WTC11 (cell line): ENCODE measurements around the gene OSCP1. TPM values are rescaled to one million over a fixed set of nuclear protein-coding genes. Genes with fewer than 3 reads are reported as not detected.

Experiments
- ATAC-seq: fragments of 200-7000 bp; cut with Tn5 transposase; 2 replicates; pipeline ENCODE4 v1.10.0; 2021; ENCODE audit warnings: mild to moderate bottlenecking, moderate library complexity
- Bru-seq: library from RNA; stranded (reverse); fragments of 400-500 nt; gene quantifications from one replicate; lab custom pipeline; 2021; lab: Mats Ljungman, UMichigan
- CTCF ChIA-PET: fragments of 300-600 bp; sonication (Branson Sonifier 250); formaldehyde crosslinking; loops from one replicate; lab custom pipeline; 2021; ENCODE audit warnings: antibody characterized with exemption; lab: Charles Lee
- POLR2A ChIA-PET: fragments of 350-600 bp; sonication (Branson Sonifier 250); formaldehyde crosslinking; loops from one replicate; lab custom pipeline; 2021; ENCODE audit warnings: antibody characterized with exemption; lab: Charles Lee
- DNase-seq: peaks from one replicate; pipeline ENCODE4 v3.0.0; 2021; ENCODE audit warnings: low spot score
- H3K27ac Mint-ChIP-seq: 2 replicates; pipeline ENCODE4 v1.8.0; 2021; ENCODE audit warnings: mixed read lengths
- H3K27me3 Mint-ChIP-seq: 2 replicates; pipeline ENCODE4 v1.8.0; 2021; ENCODE audit warnings: low read depth, mild to moderate bottlenecking, moderate library complexity, mixed read lengths
- H3K36me3 Mint-ChIP-seq: 2 replicates; pipeline ENCODE4 v1.8.0; 2021; ENCODE audit warnings: mixed read lengths
- H3K4me1 Mint-ChIP-seq: 2 replicates; pipeline ENCODE4 v1.8.0; 2022; ENCODE audit warnings: mixed read lengths
- H3K4me3 Mint-ChIP-seq: 2 replicates; pipeline ENCODE4 v1.8.0; 2021; ENCODE audit warnings: mild to moderate bottlenecking, moderate library complexity, mixed read lengths
- H3K9me3 Mint-ChIP-seq: 2 replicates; pipeline ENCODE4 v1.8.0; 2021; ENCODE audit warnings: mixed read lengths
- ATF2 ChIP-seq: sonication (generic); formaldehyde crosslinking; IDR thresholded peaks from 2 replicates; pipeline ENCODE4 v1.8.1; 2022; ENCODE audit warnings: low read depth, missing genetic modification reagents, borderline replicate concordance
- ATF3 ChIP-seq: sonication (generic); formaldehyde crosslinking; conservative IDR thresholded peaks from 2 replicates; pipeline ENCODE4 v1.8.1; 2022; ENCODE audit warnings: mild to moderate bottlenecking, missing genetic modification reagents
- E2F1 ChIP-seq: sonication (generic); formaldehyde crosslinking; IDR thresholded peaks from 2 replicates; pipeline ENCODE4 v1.8.0; 2022; ENCODE audit warnings: mild to moderate bottlenecking, missing genetic modification reagents
- ETV6 ChIP-seq: sonication (generic); formaldehyde crosslinking; IDR thresholded peaks from 2 replicates; pipeline ENCODE4 v1.8.1; 2022; ENCODE audit warnings: mild to moderate bottlenecking, missing genetic modification reagents
- HMGA2 ChIP-seq: fragments of 250-450 bp; sonication (Bioruptor Pico); IDR thresholded peaks from 2 replicates; pipeline ENCODE4 v1.4.0; 2021; ENCODE audit warnings: mild to moderate bottlenecking, moderate library complexity
- NR3C1 ChIP-seq: sonication (generic); formaldehyde crosslinking; conservative IDR thresholded peaks from 2 replicates; pipeline ENCODE4 v1.8.1; 2023; ENCODE audit warnings: low read depth, mild to moderate bottlenecking, missing genetic modification reagents
- SMAD4 ChIP-seq: sonication (generic); formaldehyde crosslinking; IDR thresholded peaks from 2 replicates; pipeline ENCODE4 v1.8.0; 2022; ENCODE audit warnings: mild to moderate bottlenecking, missing genetic modification reagents
- SP1 ChIP-seq: sonication (generic); formaldehyde crosslinking; conservative IDR thresholded peaks from 2 replicates; pipeline ENCODE4 v1.8.1; 2022; ENCODE audit warnings: missing genetic modification reagents
- TEAD4 ChIP-seq: sonication (generic); formaldehyde crosslinking; IDR thresholded peaks from 2 replicates; pipeline ENCODE4 v1.8.0; 2022; ENCODE audit warnings: mild to moderate bottlenecking, missing genetic modification reagents
- TP53 ChIP-seq: sonication (generic); formaldehyde crosslinking; IDR thresholded peaks from 2 replicates; pipeline ENCODE4 v1.8.1; 2023; ENCODE audit warnings: mild to moderate bottlenecking, missing genetic modification reagents
- ZNF423 ChIP-seq: fragments of 250-450 bp; sonication (Bioruptor Pico); IDR thresholded peaks from 2 replicates; pipeline ENCODE4 v2.1.2; 2022; ENCODE audit warnings: mild to moderate bottlenecking, moderate library complexity
- ZNF425 ChIP-seq: fragments of 250-450 bp; sonication (Bioruptor Pico); conservative IDR thresholded peaks from 2 replicates; pipeline ENCODE4 v1.9.0; 2021; ENCODE audit warnings: mild to moderate bottlenecking
- long read RNA-seq, 3 experiments: library from RNA in 1 of 3; library from capped mRNA in 1 of 3; library from polyadenylated mRNA in 1 of 3; unstranded in 2 of 3; stranded (forward) in 1 of 3; transcript quantifications; one replicate each; pipeline ENCODE4 v2.0.0, GENCODE V29; 2021
- total RNA-seq: library from RNA; stranded (reverse); gene quantifications from 3 replicates; pipeline ENCODE4 v1.2.3, GENCODE V29; 2021
- TF ChIP-seq, protein P1 (sequence below): fragments of 250-450 bp; sonication (Bioruptor Pico); IDR thresholded peaks from 2 replicates; pipeline ENCODE4 v1.9.0; 2021; ENCODE audit warnings: mild to moderate bottlenecking, borderline replicate concordance
- TF ChIP-seq, protein P2 (sequence below): sonication (generic); formaldehyde crosslinking; IDR thresholded peaks from 2 replicates; pipeline ENCODE4 v1.8.0; 2022; ENCODE audit warnings: missing genetic modification reagents
- TF ChIP-seq, protein P3 (sequence below): fragments of 250-450 bp; sonication (Bioruptor Pico); IDR thresholded peaks from 2 replicates; pipeline ENCODE4 v1.9.0; 2021; ENCODE audit warnings: mild to moderate bottlenecking

Gene OSCP1, protein sequence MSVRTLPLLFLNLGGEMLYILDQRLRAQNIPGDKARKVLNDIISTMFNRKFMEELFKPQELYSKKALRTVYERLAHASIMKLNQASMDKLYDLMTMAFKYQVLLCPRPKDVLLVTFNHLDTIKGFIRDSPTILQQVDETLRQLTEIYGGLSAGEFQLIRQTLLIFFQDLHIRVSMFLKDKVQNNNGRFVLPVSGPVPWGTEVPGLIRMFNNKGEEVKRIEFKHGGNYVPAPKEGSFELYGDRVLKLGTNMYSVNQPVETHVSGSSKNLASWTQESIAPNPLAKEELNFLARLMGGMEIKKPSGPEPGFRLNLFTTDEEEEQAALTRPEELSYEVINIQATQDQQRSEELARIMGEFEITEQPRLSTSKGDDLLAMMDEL
- total RNA-seq = 1.7 to 2.3 TPM (median 2.0 TPM) in 3 replicates
- Bru-seq, nascent RNA = percentile 26 among the genes with signal in this experiment
- long read RNA-seq, experiment 1, partial matches to known transcripts = 0 of 4 reads
- long read RNA-seq, experiment 1, other reads (novel, unspliced or antisense) = 0 of 4 reads
- long read RNA-seq, experiment 2, partial matches to known transcripts = 0 of 1 reads
- long read RNA-seq, experiment 2, other reads (novel, unspliced or antisense) = 0 of 1 reads
- long read RNA-seq, experiment 3, partial matches to known transcripts = 1 of 6 reads
- long read RNA-seq, experiment 3, other reads (novel, unspliced or antisense) = 0 of 6 reads

- CTCF ChIA-PET = interaction anchor here (0.7 to 3.2 kb wide), 17 partner anchors 9 to 1598 kb away, joined by 3 to 15 read pairs (median 4); partner anchors contain the start of gene MRPS15
- H3K27ac Mint-ChIP-seq = peak within 1 kb of the TSS; percentile 58; the same call in 1 of the 2 replicates
- H3K4me1 Mint-ChIP-seq = peaks cover 18% of the 10 kb centered on the region
- peak; percentile 93 for DNase-seq
- peak; percentile 95 for ATAC-seq
- POLR2A ChIA-PET = interaction anchor here (0.7 to 1.6 kb wide), 4 partner anchors 13 to 806 kb away, joined by 3 to 16 read pairs (median 6); partner anchors contain the start of gene MRPS15
- H3K9me3 Mint-ChIP-seq = no peaks in the 10 kb centered on the region
- peaks cover 4% of the 10 kb centered on the region for H3K27me3 Mint-ChIP-seq
- H3K4me3 Mint-ChIP-seq = peak within 1 kb of the TSS; percentile 77
- H3K36me3 Mint-ChIP-seq = peaks cover 7% of the 10 kb centered on the region
- TF ChIP-seq ATF3 (CRISPR knock-in tag) (0 out of 2 replicates have a peak, but pooled peaks have one; percentile 39), TEAD4 (CRISPR knock-in tag) (no peak), TP53 (peak; percentile 91), NR3C1 (CRISPR knock-in tag) (0 out of 2 replicates have a peak, but pooled peaks have one; percentile 76), ZNF425 (no peak), ATF2 (CRISPR knock-in tag) (peak; percentile 74; the same call in 1 of the 2 replicates), ETV6 (CRISPR knock-in tag) (0 out of 2 replicates have a peak, but pooled peaks have one; percentile 84), HMGA2 (CRISPR knock-in tag) (no peak), SP1 (peak; percentile 77), ZNF423 (CRISPR knock-in tag) (no peak), SMAD4 (no peak), E2F1 (CRISPR knock-in tag) (peak; percentile 51; the same call in 1 of the 2 replicates)
- TF ChIP-seq, protein P1, sequence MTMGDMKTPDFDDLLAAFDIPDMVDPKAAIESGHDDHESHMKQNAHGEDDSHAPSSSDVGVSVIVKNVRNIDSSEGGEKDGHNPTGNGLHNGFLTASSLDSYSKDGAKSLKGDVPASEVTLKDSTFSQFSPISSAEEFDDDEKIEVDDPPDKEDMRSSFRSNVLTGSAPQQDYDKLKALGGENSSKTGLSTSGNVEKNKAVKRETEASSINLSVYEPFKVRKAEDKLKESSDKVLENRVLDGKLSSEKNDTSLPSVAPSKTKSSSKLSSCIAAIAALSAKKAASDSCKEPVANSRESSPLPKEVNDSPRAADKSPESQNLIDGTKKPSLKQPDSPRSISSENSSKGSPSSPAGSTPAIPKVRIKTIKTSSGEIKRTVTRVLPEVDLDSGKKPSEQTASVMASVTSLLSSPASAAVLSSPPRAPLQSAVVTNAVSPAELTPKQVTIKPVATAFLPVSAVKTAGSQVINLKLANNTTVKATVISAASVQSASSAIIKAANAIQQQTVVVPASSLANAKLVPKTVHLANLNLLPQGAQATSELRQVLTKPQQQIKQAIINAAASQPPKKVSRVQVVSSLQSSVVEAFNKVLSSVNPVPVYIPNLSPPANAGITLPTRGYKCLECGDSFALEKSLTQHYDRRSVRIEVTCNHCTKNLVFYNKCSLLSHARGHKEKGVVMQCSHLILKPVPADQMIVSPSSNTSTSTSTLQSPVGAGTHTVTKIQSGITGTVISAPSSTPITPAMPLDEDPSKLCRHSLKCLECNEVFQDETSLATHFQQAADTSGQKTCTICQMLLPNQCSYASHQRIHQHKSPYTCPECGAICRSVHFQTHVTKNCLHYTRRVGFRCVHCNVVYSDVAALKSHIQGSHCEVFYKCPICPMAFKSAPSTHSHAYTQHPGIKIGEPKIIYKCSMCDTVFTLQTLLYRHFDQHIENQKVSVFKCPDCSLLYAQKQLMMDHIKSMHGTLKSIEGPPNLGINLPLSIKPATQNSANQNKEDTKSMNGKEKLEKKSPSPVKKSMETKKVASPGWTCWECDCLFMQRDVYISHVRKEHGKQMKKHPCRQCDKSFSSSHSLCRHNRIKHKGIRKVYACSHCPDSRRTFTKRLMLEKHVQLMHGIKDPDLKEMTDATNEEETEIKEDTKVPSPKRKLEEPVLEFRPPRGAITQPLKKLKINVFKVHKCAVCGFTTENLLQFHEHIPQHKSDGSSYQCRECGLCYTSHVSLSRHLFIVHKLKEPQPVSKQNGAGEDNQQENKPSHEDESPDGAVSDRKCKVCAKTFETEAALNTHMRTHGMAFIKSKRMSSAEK (CRISPR knock-in tag) = no peak
- TF ChIP-seq, protein P2, sequence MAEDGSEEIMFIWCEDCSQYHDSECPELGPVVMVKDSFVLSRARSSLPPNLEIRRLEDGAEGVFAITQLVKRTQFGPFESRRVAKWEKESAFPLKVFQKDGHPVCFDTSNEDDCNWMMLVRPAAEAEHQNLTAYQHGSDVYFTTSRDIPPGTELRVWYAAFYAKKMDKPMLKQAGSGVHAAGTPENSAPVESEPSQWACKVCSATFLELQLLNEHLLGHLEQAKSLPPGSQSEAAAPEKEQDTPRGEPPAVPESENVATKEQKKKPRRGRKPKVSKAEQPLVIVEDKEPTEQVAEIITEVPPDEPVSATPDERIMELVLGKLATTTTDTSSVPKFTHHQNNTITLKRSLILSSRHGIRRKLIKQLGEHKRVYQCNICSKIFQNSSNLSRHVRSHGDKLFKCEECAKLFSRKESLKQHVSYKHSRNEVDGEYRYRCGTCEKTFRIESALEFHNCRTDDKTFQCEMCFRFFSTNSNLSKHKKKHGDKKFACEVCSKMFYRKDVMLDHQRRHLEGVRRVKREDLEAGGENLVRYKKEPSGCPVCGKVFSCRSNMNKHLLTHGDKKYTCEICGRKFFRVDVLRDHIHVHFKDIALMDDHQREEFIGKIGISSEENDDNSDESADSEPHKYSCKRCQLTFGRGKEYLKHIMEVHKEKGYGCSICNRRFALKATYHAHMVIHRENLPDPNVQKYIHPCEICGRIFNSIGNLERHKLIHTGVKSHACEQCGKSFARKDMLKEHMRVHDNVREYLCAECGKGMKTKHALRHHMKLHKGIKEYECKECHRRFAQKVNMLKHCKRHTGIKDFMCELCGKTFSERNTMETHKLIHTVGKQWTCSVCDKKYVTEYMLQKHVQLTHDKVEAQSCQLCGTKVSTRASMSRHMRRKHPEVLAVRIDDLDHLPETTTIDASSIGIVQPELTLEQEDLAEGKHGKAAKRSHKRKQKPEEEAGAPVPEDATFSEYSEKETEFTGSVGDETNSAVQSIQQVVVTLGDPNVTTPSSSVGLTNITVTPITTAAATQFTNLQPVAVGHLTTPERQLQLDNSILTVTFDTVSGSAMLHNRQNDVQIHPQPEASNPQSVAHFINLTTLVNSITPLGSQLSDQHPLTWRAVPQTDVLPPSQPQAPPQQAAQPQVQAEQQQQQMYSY (CRISPR knock-in tag) = peak; percentile 43; the same call in 1 of the 2 replicates
- TF ChIP-seq, protein P3, sequence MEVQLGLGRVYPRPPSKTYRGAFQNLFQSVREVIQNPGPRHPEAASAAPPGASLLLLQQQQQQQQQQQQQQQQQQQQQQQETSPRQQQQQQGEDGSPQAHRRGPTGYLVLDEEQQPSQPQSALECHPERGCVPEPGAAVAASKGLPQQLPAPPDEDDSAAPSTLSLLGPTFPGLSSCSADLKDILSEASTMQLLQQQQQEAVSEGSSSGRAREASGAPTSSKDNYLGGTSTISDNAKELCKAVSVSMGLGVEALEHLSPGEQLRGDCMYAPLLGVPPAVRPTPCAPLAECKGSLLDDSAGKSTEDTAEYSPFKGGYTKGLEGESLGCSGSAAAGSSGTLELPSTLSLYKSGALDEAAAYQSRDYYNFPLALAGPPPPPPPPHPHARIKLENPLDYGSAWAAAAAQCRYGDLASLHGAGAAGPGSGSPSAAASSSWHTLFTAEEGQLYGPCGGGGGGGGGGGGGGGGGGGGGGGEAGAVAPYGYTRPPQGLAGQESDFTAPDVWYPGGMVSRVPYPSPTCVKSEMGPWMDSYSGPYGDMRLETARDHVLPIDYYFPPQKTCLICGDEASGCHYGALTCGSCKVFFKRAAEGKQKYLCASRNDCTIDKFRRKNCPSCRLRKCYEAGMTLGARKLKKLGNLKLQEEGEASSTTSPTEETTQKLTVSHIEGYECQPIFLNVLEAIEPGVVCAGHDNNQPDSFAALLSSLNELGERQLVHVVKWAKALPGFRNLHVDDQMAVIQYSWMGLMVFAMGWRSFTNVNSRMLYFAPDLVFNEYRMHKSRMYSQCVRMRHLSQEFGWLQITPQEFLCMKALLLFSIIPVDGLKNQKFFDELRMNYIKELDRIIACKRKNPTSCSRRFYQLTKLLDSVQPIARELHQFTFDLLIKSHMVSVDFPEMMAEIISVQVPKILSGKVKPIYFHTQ (CRISPR knock-in tag) = no peak
Measured at GRCh38 chr1:36450270-36450918, at the start of gene OSCP1. OSCP1 (minus strand) TSS chr1:36450451; CDS start chr1:36450369, 82 bp downstream.
